Adrenal gland (tissue), 19 donors: Measurements from ENCODE around the gene UGT2B17. TPM values are rescaled to one million over a fixed set of nuclear protein-coding genes. Genes with fewer than 3 reads are reported as not detected.
"Not testable (repeated sequence)": the region's sequence is repeated elsewhere in the genome, so short reads cannot be mapped to it uniquely, and the experiment has no call there.

ENCODE experiments used
- DNase-seq, 7 donors: peaks; one replicate each; pipeline ENCODE4 v3.0.0-alpha.2; 2019 to 2020
- H3K27ac ChIP-seq, 5 donors: fragments of 200-600 bp; sonication (generic) in 4 of 5; 1 replicate in 3 of 5; 2 replicates in 2 of 5; pipeline versions ENCODE4 v1.5.1 to v1.8.0; 2016 to 2020; ENCODE audit warnings: mild to moderate bottlenecking in 1 of 5
- H3K27me3 ChIP-seq: fragments of 200-600 bp; 2 replicates; pipeline ENCODE4 v1.8.0; 2021
- H3K36me3 ChIP-seq, 2 donors: fragments of 200-600 bp; replicated peaks in 1 of 2; 1 replicate in 1 of 2; 2 replicates in 1 of 2; pipeline versions ENCODE4 v1.5.1 to v1.8.0; 2018 to 2022
- H3K4me1 ChIP-seq, 2 donors: fragments of 200-600 bp; replicated peaks in 1 of 2; 1 replicate in 1 of 2; 2 replicates in 1 of 2; pipeline versions ENCODE4 v1.5.1 to v1.8.0; 2018 to 2021
- H3K4me3 ChIP-seq, 4 donors: fragments of 200-600 bp; sonication (generic) in 3 of 4; one replicate each; pipeline ENCODE4 v1.5.1; 2016 to 2018
- H3K9me3 ChIP-seq, 3 donors: fragments of 200-600 bp; sonication (generic) in 1 of 3; replicated peaks in 1 of 3; 1 replicate in 2 of 3; 2 replicates in 1 of 3; pipeline versions ENCODE4 v1.5.1 to v1.8.0; 2016 to 2021
- CTCF ChIP-seq, 6 experiments: fragments of 450-650 bp in 4 of 6; fragments of 200-600 bp in 2 of 6; sonication (generic) in 1 of 6; IDR thresholded peaks; 1 replicate in 5 of 6; 2 replicates in 1 of 6; pipeline versions ENCODE4 v1.5.1 to v1.8.0; 2016 to 2021; ENCODE audit warnings: antibody characterized with exemption in 6 of 6, mild to moderate bottlenecking in 2 of 6, moderate library complexity in 1 of 6
- POLR2A ChIP-seq, 2 donors: fragments of 450-650 bp; IDR thresholded peaks; one replicate each; pipeline ENCODE4 v1.6.1; 2017; ENCODE audit warnings: antibody characterized with exemption in 2 of 2, mild to moderate bottlenecking in 2 of 2, moderate library complexity in 1 of 2
- WGBS, 4 donors: extraction: QIAGEN DNeasy Blood & Tissue Kit in 2 of 4; methylation state at CpG; one replicate each; pipeline versions ENCODE4 v1.1.5 to v1.1.7; 2013 to 2017; 5-methylcytosine and 5-hydroxymethylcytosine counted together
- intact Hi-C, 2 donors: fragments of 100-400 bp; cut with DNase I; formaldehyde crosslinking; loops; one replicate each; pipeline versions ENCODE4 v1.14.1 to v1.15.0; 2022 to 2023
- long read RNA-seq, 10 donors: library from polyadenylated mRNA in 3 of 10; unstranded in 2 of 10; stranded (forward) in 1 of 10; transcript quantifications; one replicate each; pipeline ENCODE4 v2.0.0 and lab custom pipeline, GENCODE V29; 2021 to 2026
- polyA plus RNA-seq, 3 donors: library from polyadenylated mRNA; stranded (reverse); fragments of 200-250 nt in 2 of 3; fragments of 350-450 nt in 1 of 3; fragmentation: Illumina TruSeq in 1 of 3; extraction: RNeasy Lipid Tissue Mini Kit (QIAGEN cat#74804) in 1 of 3; gene quantifications; one replicate each; pipeline ENCODE4 v1.2.3, GENCODE V29; 2013 to 2014
- total RNA-seq, 9 donors: library from RNA; depleted of rRNA in 4 of 9; stranded (reverse); fragments of >200 nt in 4 of 9; fragments of 120-200 nt in 1 of 9; fragmentation: NEBNext Ultra II Directional in 1 of 9; extraction: Animal tissue kit (Norgen Biotek cat#: 25700) in 1 of 9; gene quantifications; one replicate each; pipeline versions ENCODE4 v1.1.0 to v1.2.4, GENCODE V29; 2013 to 2023
- donor health status: healthy with polysubstance abuse.
- donor health status: Bipolar disorder and iron deficiency.
- donor health status: DM: yes; HTN: yes; CAD: no.
- donor health status: DM: no; HTN: no; CAD: no.
- donor health status: DM: no; HTN: no; CAD: no.
- donor health status: DM: yes; HTN: yes; CAD: no.

Gene UGT2B17
- total RNA-seq (under 1 TPM in 2 of 9 donors, not detected in 7; 0.20 to 0.22 TPM), polyA plus RNA-seq (under 1 TPM in 2 of 3 donors, not detected in 1; 0.08 to 0.09 TPM)
- long read RNA-seq, donor 1 = 0 reads
- long read RNA-seq, donor 2 = 0 reads
- long read RNA-seq, donor 3 = 0 reads
- long read RNA-seq, donor 4 = 0 reads
- long read RNA-seq, donor 5 = 0 reads
- long read RNA-seq, donor 6 = 0 reads
- long read RNA-seq, donor 7 = 0 reads
- long read RNA-seq, donor 8 = 0 reads
- long read RNA-seq, donor 9 = 0 reads
- long read RNA-seq, donor 10 = 0 reads

GRCh38 chr4:68576272-68577125 lies at the start of gene UGT2B17:
UGT2B17 (minus strand) TSS chr4:68576322; CDS start chr4:68568484, 7,838 bp downstream.
- no peaks in the 10 kb centered on the region for H3K9me3 ChIP-seq
- H3K27me3 ChIP-seq = no peaks in the 10 kb centered on the region
- H3K4me3 ChIP-seq = no peak within 1 kb of the TSS
- no peak for DNase-seq
- no peaks in the 10 kb centered on the region for H3K36me3 ChIP-seq
- no peak within 1 kb of the TSS for H3K27ac ChIP-seq
- no peaks in the 10 kb centered on the region for H3K4me1 ChIP-seq
- WGBS, 4 donors = 46 to 66% (median 65%) methylated on average over 6 to 7 of the region's 7 CpGs; no CpG with 5 or more reads in 1 of the 4 donors
- intact Hi-C loops = no loop called here
- TF ChIP-seq CTCF (IDR thresholded peaks at IDR 0.05) (no peak), POLR2A (IDR thresholded peaks at IDR 0.05) (no peak)

DNA sequence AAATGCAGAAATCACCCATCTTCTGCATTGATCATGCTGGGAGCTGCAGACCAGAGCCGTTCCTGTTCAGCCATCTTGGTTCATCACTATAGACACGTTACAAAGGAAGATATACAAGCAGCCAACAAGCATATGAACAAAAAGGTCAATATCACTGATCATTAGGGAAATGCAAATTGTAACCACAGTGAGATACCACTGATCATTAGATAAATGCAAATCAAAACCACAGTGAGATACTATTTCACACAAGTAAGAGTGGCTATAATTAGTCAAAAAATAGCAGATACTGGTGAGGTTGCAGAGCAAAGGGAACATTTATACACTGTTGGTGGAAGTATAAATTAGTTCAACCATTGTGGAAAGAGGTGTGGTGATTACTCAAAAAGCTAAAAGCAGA lies 46.6 kb upstream of the UGT2B17 start:
- 83 to 90% (median 88%) methylated on average over 1 to 2 of the region's 2 CpGs; no CpG with 5 or more reads in 1 of the 4 donors for WGBS, 4 donors
- DNase-seq, H3K27me3 ChIP-seq, H3K9me3 ChIP-seq, H3K4me1 ChIP-seq, H3K27ac ChIP-seq, intact Hi-C loops, H3K4me3 ChIP-seq, H3K36me3 ChIP-seq: not testable (repeated sequence)

DNA sequence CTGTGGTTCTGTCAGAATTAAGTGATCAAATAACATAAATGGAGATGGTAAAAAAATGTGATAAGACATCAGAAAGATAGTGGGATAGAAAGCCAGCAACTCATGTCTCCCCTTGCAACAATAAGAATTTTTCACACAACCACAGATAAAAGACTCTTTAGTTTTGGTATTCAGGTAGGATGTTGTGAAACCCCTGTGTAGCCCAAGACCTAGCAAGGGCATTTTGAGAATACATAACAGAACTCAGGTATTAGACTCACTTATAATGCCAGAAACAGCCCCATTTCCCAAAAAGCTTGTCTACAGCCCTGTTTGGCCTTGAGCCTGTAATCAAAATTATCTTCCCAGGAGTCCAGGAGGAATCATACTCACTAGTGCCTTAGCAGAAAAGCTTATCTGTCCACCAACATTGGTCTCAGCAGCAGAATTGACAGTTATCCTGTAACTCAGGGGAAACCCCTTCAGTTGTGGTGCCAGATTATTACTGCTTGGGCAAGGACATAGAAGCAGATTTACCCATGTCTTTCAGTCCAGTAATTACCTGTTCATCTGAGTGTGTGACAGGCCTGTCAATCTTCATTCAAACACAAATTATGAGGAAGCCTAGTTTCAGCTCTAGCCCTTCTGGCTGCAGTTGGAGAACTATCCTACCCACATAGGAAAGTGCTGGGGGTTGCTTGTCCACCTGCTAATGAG lies 41.0 kb upstream of the UGT2B17 start:
- no peaks in the 10 kb centered on the region for H3K9me3 ChIP-seq
- no peak overlapping the region for H3K27ac ChIP-seq
- no peaks in the 10 kb centered on the region for H3K4me1 ChIP-seq
- no peaks in the 10 kb centered on the region for H3K36me3 ChIP-seq
- no peak for DNase-seq
- no peaks in the 10 kb centered on the region for H3K27me3 ChIP-seq
- H3K4me3 ChIP-seq = no peak overlapping the region
- no peak for TF ChIP-seq POLR2A (IDR thresholded peaks at IDR 0.05)
- TF ChIP-seq CTCF (IDR thresholded peaks at IDR 0.05) = no peak
- intact Hi-C loops = no loop called here

GRCh38 chr4:68615699-68616422 lies 39.7 kb upstream of the UGT2B17 start:
- TF ChIP-seq CTCF (IDR thresholded peaks at IDR 0.05) (no peak), POLR2A (IDR thresholded peaks at IDR 0.05) (no peak)
- intact Hi-C loops = no loop called here
- Histone ChIP-seq H3K36me3 (no peaks in the 10 kb centered on the region), H3K4me3 (no peak overlapping the region), H3K4me1 (no peaks in the 10 kb centered on the region), H3K27ac (no peak overlapping the region), H3K27me3 (no peaks in the 10 kb centered on the region), H3K9me3 (no peaks in the 10 kb centered on the region)
- WGBS, 4 donors = 80 to 87% (median 87%) methylated on average over 11 of the region's 11 CpGs; no CpG with 5 or more reads in 1 of the 4 donors
- no peak for DNase-seq
